ENCODE measurements around the gene PURA.

Gene PURA

GRCh38 chr5:140113699-140114263, at the start of gene PURA:
TSS of gene PURA (plus strand) at chr5:140114109. CDS start at chr5:140114182, 73 bp downstream.
- no peaks in the 10 kb centered on the region for H3K36me3 ChIP-seq (ENCODE audit: control insufficient read depth in 2 of 2, insufficient read depth in 2 of 2, low read length in 2 of 2)
- no peaks in the 10 kb centered on the region for H3K9me3 ChIP-seq (ENCODE audit: control insufficient read depth in 2 of 2, low read length in 2 of 2)
- peak within 1 kb of the TSS; percentile 91 to 93 for H3K27ac ChIP-seq (ENCODE audit: low read depth in 2 of 2, low read length in 2 of 2)
- peak within 1 kb of the TSS; percentile 85 to 87 for H3K9ac ChIP-seq (ENCODE audit: low read depth in 1 of 2, low read length in 2 of 2)
- H3K4me1 ChIP-seq (ENCODE audit: control insufficient read depth in 2 of 2, insufficient read depth in 2 of 2, low read length in 2 of 2) = peaks cover 27 to 32% of the 10 kb centered on the region in 2 donors
- H3K4me3 ChIP-seq (ENCODE audit: low read length in 2 of 2) = peak within 1 kb of the TSS; percentile 86
- peaks cover 0 to under 1% of the 10 kb centered on the region in 2 donors for H3K27me3 ChIP-seq (ENCODE audit: control insufficient read depth in 2 of 2, insufficient read depth in 2 of 2, low read length in 2 of 2)

GRCh38 chr5:140072812-140073211, 41.1 kb upstream of the PURA start:
- Histone ChIP-seq H3K27ac (ENCODE audit: low read depth in 2 of 2, low read length in 2 of 2) (no peak overlapping the region), H3K27me3 (ENCODE audit: control insufficient read depth in 2 of 2, insufficient read depth in 2 of 2, low read length in 2 of 2) (no peaks in the 10 kb centered on the region), H3K36me3 (ENCODE audit: control insufficient read depth in 2 of 2, insufficient read depth in 2 of 2, low read length in 2 of 2) (no peaks in the 10 kb centered on the region), H3K4me1 (ENCODE audit: control insufficient read depth in 2 of 2, insufficient read depth in 2 of 2, low read length in 2 of 2) (no peaks in the 10 kb centered on the region), H3K9me3 (ENCODE audit: control insufficient read depth in 2 of 2, low read length in 2 of 2) (no peaks in the 10 kb centered on the region), H3K9ac (ENCODE audit: low read depth in 1 of 2, low read length in 2 of 2) (no peak overlapping the region), H3K4me3 (ENCODE audit: low read length in 2 of 2) (no peak overlapping the region)

DNA sequence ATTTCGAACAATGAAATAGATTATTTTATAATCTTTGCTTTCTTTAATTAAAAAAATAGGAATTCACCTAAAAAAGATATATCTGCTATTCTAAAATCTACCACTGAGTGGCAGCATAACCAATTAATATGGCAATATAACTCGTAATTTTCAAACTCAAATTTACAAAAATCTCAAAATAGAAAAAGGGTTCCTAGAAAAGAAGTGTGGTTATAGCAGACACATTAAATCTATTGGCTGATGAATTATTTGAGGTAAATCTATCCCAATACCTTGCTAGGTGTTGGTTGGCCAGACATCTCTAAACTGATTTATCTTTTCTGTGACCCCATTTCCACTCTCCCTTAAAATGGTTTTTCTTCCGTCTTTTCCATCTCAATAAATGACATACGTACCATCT, 40.6 kb upstream of the PURA start:
- H3K27ac ChIP-seq (ENCODE audit: low read depth in 2 of 2, low read length in 2 of 2) = no peak overlapping the region
- no peaks in the 10 kb centered on the region for H3K36me3 ChIP-seq (ENCODE audit: control insufficient read depth in 2 of 2, insufficient read depth in 2 of 2, low read length in 2 of 2)
- no peaks in the 10 kb centered on the region for H3K4me1 ChIP-seq (ENCODE audit: control insufficient read depth in 2 of 2, insufficient read depth in 2 of 2, low read length in 2 of 2)
- no peaks in the 10 kb centered on the region for H3K27me3 ChIP-seq (ENCODE audit: control insufficient read depth in 2 of 2, insufficient read depth in 2 of 2, low read length in 2 of 2)
- no peaks in the 10 kb centered on the region for H3K9me3 ChIP-seq (ENCODE audit: control insufficient read depth in 2 of 2, low read length in 2 of 2)
- no peak overlapping the region for H3K9ac ChIP-seq (ENCODE audit: low read depth in 1 of 2, low read length in 2 of 2)
- H3K4me3 ChIP-seq (ENCODE audit: low read length in 2 of 2) = no peak overlapping the region

GRCh38 chr5:140075371-140075770, 38.5 kb upstream of the PURA start:
- H3K27ac ChIP-seq (ENCODE audit: low read depth in 2 of 2, low read length in 2 of 2) = no peak overlapping the region
- H3K9me3 ChIP-seq (ENCODE audit: control insufficient read depth in 2 of 2, low read length in 2 of 2) = no peaks in the 10 kb centered on the region
- no peak overlapping the region for H3K4me3 ChIP-seq (ENCODE audit: low read length in 2 of 2)
- no peak overlapping the region for H3K9ac ChIP-seq (ENCODE audit: low read depth in 1 of 2, low read length in 2 of 2)
- no peaks in the 10 kb centered on the region for H3K4me1 ChIP-seq (ENCODE audit: control insufficient read depth in 2 of 2, insufficient read depth in 2 of 2, low read length in 2 of 2)
- no peaks in the 10 kb centered on the region for H3K27me3 ChIP-seq (ENCODE audit: control insufficient read depth in 2 of 2, insufficient read depth in 2 of 2, low read length in 2 of 2)
- H3K36me3 ChIP-seq (ENCODE audit: control insufficient read depth in 2 of 2, insufficient read depth in 2 of 2, low read length in 2 of 2) = no peaks in the 10 kb centered on the region

- no peaks in the 10 kb centered on the region for H3K9me3 ChIP-seq (ENCODE audit: control insufficient read depth in 2 of 2, low read length in 2 of 2)
- H3K4me1 ChIP-seq (ENCODE audit: control insufficient read depth in 2 of 2, insufficient read depth in 2 of 2, low read length in 2 of 2) = no peaks in the 10 kb centered on the region
- H3K27me3 ChIP-seq (ENCODE audit: control insufficient read depth in 2 of 2, insufficient read depth in 2 of 2, low read length in 2 of 2) = no peaks in the 10 kb centered on the region
Measured at GRCh38 chr5:140076142-140076541, 37.8 kb upstream of the PURA start.

DNA sequence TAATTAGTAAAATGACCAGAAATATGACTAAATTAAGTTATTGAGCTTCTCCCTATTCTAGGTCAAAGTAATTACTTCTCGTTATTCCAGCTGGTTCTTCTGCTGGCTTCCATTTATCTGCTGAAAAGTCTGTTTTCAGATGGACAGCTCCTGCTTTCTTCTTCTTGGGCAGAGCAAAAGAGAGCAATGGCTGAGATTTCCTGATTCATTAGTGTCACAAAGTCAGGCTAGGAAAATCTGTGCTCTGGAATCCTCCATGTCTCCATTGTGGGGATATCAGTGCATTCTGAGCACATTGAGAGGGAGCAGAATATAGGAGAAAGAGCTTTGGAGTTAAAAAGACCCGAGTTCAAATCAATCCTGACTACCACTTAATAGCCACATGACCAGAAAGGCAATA, 37.1 kb upstream of the PURA start:
- H3K36me3 ChIP-seq (ENCODE audit: control insufficient read depth in 2 of 2, insufficient read depth in 2 of 2, low read length in 2 of 2) = no peaks in the 10 kb centered on the region
- H3K27me3 ChIP-seq (ENCODE audit: control insufficient read depth in 2 of 2, insufficient read depth in 2 of 2, low read length in 2 of 2) = no peaks in the 10 kb centered on the region
- H3K4me1 ChIP-seq (ENCODE audit: control insufficient read depth in 2 of 2, insufficient read depth in 2 of 2, low read length in 2 of 2) = no peaks in the 10 kb centered on the region
- no peaks in the 10 kb centered on the region for H3K9me3 ChIP-seq (ENCODE audit: control insufficient read depth in 2 of 2, low read length in 2 of 2)
- no peak overlapping the region for H3K4me3 ChIP-seq (ENCODE audit: low read length in 2 of 2)
- no peak overlapping the region for H3K9ac ChIP-seq (ENCODE audit: low read depth in 1 of 2, low read length in 2 of 2)
- no peak overlapping the region for H3K27ac ChIP-seq (ENCODE audit: low read depth in 2 of 2, low read length in 2 of 2)

More at GRCh38 chr5:140076142-140076541, 37.8 kb upstream of the PURA start:
- H3K27ac ChIP-seq (ENCODE audit: low read depth in 2 of 2, low read length in 2 of 2) = no peak overlapping the region
- no peak overlapping the region for H3K9ac ChIP-seq (ENCODE audit: low read depth in 1 of 2, low read length in 2 of 2)
- no peaks in the 10 kb centered on the region for H3K36me3 ChIP-seq (ENCODE audit: control insufficient read depth in 2 of 2, insufficient read depth in 2 of 2, low read length in 2 of 2)
- no peak overlapping the region for H3K4me3 ChIP-seq (ENCODE audit: low read length in 2 of 2)

DNA sequence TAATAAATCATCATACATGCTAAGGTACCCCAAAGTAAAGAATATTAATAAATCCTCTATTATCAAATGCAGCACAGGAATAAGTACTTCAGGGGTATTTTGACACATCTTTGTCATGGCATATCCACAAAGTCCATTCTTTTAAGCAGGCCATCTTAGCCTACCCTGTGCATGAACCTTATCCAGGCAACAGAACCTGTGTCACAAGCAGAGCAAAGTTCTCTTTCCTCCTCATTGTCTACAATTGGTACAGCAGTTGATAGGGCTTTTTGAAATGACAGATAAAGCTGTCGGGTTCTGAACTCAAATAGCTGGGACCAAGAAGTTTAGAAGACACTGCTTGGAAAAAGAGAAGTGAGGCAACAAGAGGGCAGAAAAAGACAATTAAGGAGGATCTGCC, 30.8 kb upstream of the PURA start:
- no peak overlapping the region for H3K27ac ChIP-seq (ENCODE audit: low read depth in 2 of 2, low read length in 2 of 2)
- no peak overlapping the region for H3K9ac ChIP-seq (ENCODE audit: low read depth in 1 of 2, low read length in 2 of 2)
- no peak overlapping the region for H3K4me3 ChIP-seq (ENCODE audit: low read length in 2 of 2)
- no peaks in the 10 kb centered on the region for H3K36me3 ChIP-seq (ENCODE audit: control insufficient read depth in 2 of 2, insufficient read depth in 2 of 2, low read length in 2 of 2)
- no peaks in the 10 kb centered on the region for H3K4me1 ChIP-seq (ENCODE audit: control insufficient read depth in 2 of 2, insufficient read depth in 2 of 2, low read length in 2 of 2)
- peaks cover 0 to 4% of the 10 kb centered on the region in 2 donors for H3K27me3 ChIP-seq (ENCODE audit: control insufficient read depth in 2 of 2, insufficient read depth in 2 of 2, low read length in 2 of 2)
- no peaks in the 10 kb centered on the region for H3K9me3 ChIP-seq (ENCODE audit: control insufficient read depth in 2 of 2, low read length in 2 of 2)

- no peaks in the 10 kb centered on the region for H3K4me1 ChIP-seq (ENCODE audit: control insufficient read depth in 2 of 2, insufficient read depth in 2 of 2, low read length in 2 of 2)
- no peaks in the 10 kb centered on the region for H3K9me3 ChIP-seq (ENCODE audit: control insufficient read depth in 2 of 2, low read length in 2 of 2)
- no peak overlapping the region for H3K27ac ChIP-seq (ENCODE audit: low read depth in 2 of 2, low read length in 2 of 2)
- H3K36me3 ChIP-seq (ENCODE audit: control insufficient read depth in 2 of 2, insufficient read depth in 2 of 2, low read length in 2 of 2) = no peaks in the 10 kb centered on the region
- H3K27me3 ChIP-seq (ENCODE audit: control insufficient read depth in 2 of 2, insufficient read depth in 2 of 2, low read length in 2 of 2) = peaks cover 0 to 4% of the 10 kb centered on the region in 2 donors
- no peak overlapping the region for H3K9ac ChIP-seq (ENCODE audit: low read depth in 1 of 2, low read length in 2 of 2)
- H3K4me3 ChIP-seq (ENCODE audit: low read length in 2 of 2) = no peak overlapping the region
Measured at GRCh38 chr5:140083650-140084049, 30.3 kb upstream of the PURA start.

- no peak overlapping the region for H3K27ac ChIP-seq (ENCODE audit: low read depth in 2 of 2, low read length in 2 of 2)
- no peaks in the 10 kb centered on the region for H3K4me1 ChIP-seq (ENCODE audit: control insufficient read depth in 2 of 2, insufficient read depth in 2 of 2, low read length in 2 of 2)
- no peak overlapping the region for H3K9ac ChIP-seq (ENCODE audit: low read depth in 1 of 2, low read length in 2 of 2)
- peaks cover 0 to 3% of the 10 kb centered on the region in 2 donors for H3K9me3 ChIP-seq (ENCODE audit: control insufficient read depth in 2 of 2, low read length in 2 of 2)
- H3K36me3 ChIP-seq (ENCODE audit: control insufficient read depth in 2 of 2, insufficient read depth in 2 of 2, low read length in 2 of 2) = no peaks in the 10 kb centered on the region
- no peak overlapping the region for H3K4me3 ChIP-seq (ENCODE audit: low read length in 2 of 2)
- H3K27me3 ChIP-seq (ENCODE audit: control insufficient read depth in 2 of 2, insufficient read depth in 2 of 2, low read length in 2 of 2) = peaks cover 0 to 4% of the 10 kb centered on the region in 2 donors
Measured at GRCh38 chr5:140084541-140084940, 29.4 kb upstream of the PURA start.

GRCh38 chr5:140090251-140090650, 23.7 kb upstream of the PURA start:
- Histone ChIP-seq H3K27ac (ENCODE audit: low read depth in 2 of 2, low read length in 2 of 2) (no peak overlapping the region), H3K27me3 (ENCODE audit: control insufficient read depth in 2 of 2, insufficient read depth in 2 of 2, low read length in 2 of 2) (peaks cover 0 to 3% of the 10 kb centered on the region in 2 donors), H3K4me3 (ENCODE audit: low read length in 2 of 2) (no peak overlapping the region), H3K36me3 (ENCODE audit: control insufficient read depth in 2 of 2, insufficient read depth in 2 of 2, low read length in 2 of 2) (no peaks in the 10 kb centered on the region), H3K9me3 (ENCODE audit: control insufficient read depth in 2 of 2, low read length in 2 of 2) (peaks cover 8 to 11% of the 10 kb centered on the region in 2 donors), H3K4me1 (ENCODE audit: control insufficient read depth in 2 of 2, insufficient read depth in 2 of 2, low read length in 2 of 2) (no peaks in the 10 kb centered on the region), H3K9ac (ENCODE audit: low read depth in 1 of 2, low read length in 2 of 2) (no peak overlapping the region)

Data from mucosa of rectum (tissue), 2 donors.